C4-2B (cell line): ENCODE measurements around the gene PPP1R11.

Experiments used
- ZFX ChIP-seq: fragments of 450-650 bp; IDR thresholded peaks from 2 replicates; pipeline ENCODE4 v1.6.1; 2017
- TF ChIP-seq, protein P1 (sequence below): fragments of 450-650 bp; conservative IDR thresholded peaks from 2 replicates; pipeline ENCODE4 v1.5.1; 2017; ENCODE audit warnings: mild to moderate bottlenecking

DNA sequence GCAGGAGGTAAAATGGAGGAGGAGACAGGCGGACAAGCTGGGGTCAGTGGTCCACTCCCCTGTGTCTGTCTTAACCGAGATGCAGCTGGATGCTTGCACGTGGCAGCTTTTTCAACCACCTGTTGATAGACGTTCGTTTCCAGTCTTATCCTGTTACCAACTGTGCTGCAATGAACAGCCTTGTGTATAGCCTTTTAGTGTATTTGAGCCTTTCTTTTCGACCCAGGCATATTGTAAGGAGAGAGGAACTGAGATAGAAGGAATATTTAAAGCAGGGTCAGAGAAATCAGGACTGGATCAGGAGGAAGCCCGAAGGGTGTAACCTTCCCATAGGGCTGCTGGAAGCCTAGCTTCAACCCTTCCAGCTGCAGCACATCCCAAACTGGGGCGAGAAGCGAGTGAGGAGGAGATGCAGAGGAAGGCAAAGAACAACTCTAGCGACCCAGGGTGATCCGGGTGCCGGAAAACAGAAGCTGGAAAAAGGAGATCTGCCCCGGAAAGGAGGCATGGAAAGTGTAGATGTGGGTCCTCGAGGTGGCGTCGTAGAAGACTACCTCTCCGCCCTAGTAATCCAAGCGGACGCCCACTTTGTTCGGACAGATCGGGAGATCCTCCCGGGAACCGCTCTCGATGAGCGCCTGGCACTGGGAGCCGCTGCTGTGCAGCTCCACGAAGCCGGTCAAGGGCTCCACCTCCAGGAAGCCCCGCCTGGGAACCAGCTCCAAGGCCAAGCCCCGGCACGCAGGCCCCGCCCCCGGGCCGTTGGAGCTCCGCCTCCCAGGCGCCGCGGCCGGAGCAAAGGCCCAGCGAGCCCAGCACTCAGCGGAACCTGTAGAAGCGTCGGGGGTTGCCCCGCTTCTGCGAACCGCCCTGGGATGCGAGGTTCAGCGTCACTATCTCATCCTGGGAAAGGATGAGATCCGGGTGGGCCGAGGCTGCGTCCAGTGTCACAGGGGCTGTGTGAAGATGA lies 34.7 kb downstream of the PPP1R11 start:
- TF ChIP-seq, protein P1, sequence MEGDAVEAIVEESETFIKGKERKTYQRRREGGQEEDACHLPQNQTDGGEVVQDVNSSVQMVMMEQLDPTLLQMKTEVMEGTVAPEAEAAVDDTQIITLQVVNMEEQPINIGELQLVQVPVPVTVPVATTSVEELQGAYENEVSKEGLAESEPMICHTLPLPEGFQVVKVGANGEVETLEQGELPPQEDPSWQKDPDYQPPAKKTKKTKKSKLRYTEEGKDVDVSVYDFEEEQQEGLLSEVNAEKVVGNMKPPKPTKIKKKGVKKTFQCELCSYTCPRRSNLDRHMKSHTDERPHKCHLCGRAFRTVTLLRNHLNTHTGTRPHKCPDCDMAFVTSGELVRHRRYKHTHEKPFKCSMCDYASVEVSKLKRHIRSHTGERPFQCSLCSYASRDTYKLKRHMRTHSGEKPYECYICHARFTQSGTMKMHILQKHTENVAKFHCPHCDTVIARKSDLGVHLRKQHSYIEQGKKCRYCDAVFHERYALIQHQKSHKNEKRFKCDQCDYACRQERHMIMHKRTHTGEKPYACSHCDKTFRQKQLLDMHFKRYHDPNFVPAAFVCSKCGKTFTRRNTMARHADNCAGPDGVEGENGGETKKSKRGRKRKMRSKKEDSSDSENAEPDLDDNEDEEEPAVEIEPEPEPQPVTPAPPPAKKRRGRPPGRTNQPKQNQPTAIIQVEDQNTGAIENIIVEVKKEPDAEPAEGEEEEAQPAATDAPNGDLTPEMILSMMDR = no peak
- TF ChIP-seq ZFX = no peak
